Upper lobe of right lung (tissue), 1 donor: ENCODE results near the gene PMAIP1. TPM values are rescaled to one million over a fixed set of nuclear protein-coding genes. Genes with fewer than 3 reads are reported as not detected.

Experiments
- ATAC-seq: fragments of 200-7000 bp; cut with Tn5 transposase; one replicate; pipeline ENCODE4 v1.9.1; 2020; ENCODE audit warnings: mild to moderate bottlenecking, moderate library complexity
- DNase-seq: peaks from one replicate; pipeline ENCODE4 v3.0.0-alpha.2; 2020
- H3K27ac ChIP-seq: fragments of 200-600 bp; one replicate; pipeline ENCODE4 v1.8.0; 2022
- H3K27me3 ChIP-seq: fragments of 200-600 bp; one replicate; pipeline ENCODE4 v1.8.0; 2022; ENCODE audit warnings: mild to moderate bottlenecking
- H3K36me3 ChIP-seq: fragments of 200-600 bp; one replicate; pipeline ENCODE4 v1.8.0; 2022
- H3K4me1 ChIP-seq: fragments of 200-600 bp; one replicate; pipeline ENCODE4 v1.8.0; 2022
- H3K4me3 ChIP-seq: fragments of 200-600 bp; one replicate; pipeline ENCODE4 v1.8.0; 2022; ENCODE audit warnings: mild to moderate bottlenecking
- H3K9me3 ChIP-seq: fragments of 200-600 bp; one replicate; pipeline ENCODE4 v1.8.0; 2022
- intact Hi-C: fragments of 100-400 bp; cut with DNase I; formaldehyde crosslinking; loops from one replicate; pipeline ENCODE4 v1.11.0; 2022
- total RNA-seq: library from RNA; stranded (reverse); fragmentation: NEBNext Ultra II Directional; extraction: Animal tissue kit (Norgen Biotek cat#: 25700); gene quantifications from one replicate; pipeline ENCODE4 v1.2.1, GENCODE V29; 2021
- TF ChIP-seq, protein P1 (sequence below): fragments of 200-600 bp; IDR thresholded peaks from one replicate; pipeline ENCODE4 v1.8.0; 2022; ENCODE audit warnings: antibody characterized with exemption
- donor health status: DM: no; HTN: yes; CAD: no; lungs with severe emphysema.

PMAIP1 gene
- total RNA-seq, 1 donor from 2014 or later = 3.1 TPM

DNA sequence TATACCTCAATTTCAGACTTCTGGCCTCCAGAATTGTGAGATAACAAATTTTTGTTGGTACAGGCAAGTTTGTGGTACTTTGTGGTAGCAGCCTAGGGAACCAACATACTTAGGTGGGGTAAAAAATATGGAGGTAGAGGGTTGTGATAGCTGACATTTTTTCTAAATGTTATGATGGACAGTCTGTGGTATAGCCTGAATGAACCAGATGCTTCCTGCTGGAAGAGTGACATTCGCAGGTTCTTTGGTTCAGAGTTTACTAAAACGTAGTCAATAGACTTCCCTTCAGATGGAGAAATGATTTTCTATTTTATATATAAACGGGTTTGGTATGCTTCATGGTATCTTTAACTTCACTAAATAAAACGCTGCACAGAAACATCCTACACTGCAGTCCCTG lies 42.8 kb downstream of the PMAIP1 start:
- DNase-seq (no peak), ATAC-seq (no peak)
- Histone ChIP-seq H3K36me3 (no peaks in the 10 kb centered on the region), H3K4me1 (no peaks in the 10 kb centered on the region), H3K9me3 (no peaks in the 10 kb centered on the region), H3K27ac (no peak overlapping the region), H3K27me3 (no peaks in the 10 kb centered on the region), H3K4me3 (no peak overlapping the region)
- TF ChIP-seq, protein P1, sequence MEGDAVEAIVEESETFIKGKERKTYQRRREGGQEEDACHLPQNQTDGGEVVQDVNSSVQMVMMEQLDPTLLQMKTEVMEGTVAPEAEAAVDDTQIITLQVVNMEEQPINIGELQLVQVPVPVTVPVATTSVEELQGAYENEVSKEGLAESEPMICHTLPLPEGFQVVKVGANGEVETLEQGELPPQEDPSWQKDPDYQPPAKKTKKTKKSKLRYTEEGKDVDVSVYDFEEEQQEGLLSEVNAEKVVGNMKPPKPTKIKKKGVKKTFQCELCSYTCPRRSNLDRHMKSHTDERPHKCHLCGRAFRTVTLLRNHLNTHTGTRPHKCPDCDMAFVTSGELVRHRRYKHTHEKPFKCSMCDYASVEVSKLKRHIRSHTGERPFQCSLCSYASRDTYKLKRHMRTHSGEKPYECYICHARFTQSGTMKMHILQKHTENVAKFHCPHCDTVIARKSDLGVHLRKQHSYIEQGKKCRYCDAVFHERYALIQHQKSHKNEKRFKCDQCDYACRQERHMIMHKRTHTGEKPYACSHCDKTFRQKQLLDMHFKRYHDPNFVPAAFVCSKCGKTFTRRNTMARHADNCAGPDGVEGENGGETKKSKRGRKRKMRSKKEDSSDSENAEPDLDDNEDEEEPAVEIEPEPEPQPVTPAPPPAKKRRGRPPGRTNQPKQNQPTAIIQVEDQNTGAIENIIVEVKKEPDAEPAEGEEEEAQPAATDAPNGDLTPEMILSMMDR = no peak
- intact Hi-C loops = no loop called here

DNA sequence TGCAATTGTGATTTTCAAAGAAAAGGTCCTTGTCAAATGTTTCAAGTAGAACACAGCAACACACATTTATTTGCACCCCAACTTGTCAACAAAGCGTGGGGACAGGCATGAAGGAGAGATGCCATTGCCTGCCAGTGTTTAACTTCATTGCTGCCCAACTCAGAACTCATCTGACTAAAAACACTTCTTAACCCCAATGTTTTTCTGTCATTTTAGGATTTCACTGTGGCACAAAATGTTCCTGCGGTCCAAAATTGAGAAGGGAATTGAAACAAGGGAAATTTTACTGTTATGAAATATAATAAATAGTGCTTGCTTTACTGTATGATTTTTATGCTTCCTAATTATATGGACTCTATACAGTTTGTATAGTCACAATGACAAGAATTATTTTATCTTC lies 45.7 kb downstream of the PMAIP1 start:
- Histone ChIP-seq H3K27ac (no peak overlapping the region), H3K4me3 (no peak overlapping the region), H3K27me3 (no peaks in the 10 kb centered on the region), H3K36me3 (no peaks in the 10 kb centered on the region), H3K4me1 (no peaks in the 10 kb centered on the region), H3K9me3 (no peaks in the 10 kb centered on the region)
- TF ChIP-seq, protein P1 = no peak
- intact Hi-C loops = no loop called here
- ATAC-seq (no peak), DNase-seq (no peak)

DNA sequence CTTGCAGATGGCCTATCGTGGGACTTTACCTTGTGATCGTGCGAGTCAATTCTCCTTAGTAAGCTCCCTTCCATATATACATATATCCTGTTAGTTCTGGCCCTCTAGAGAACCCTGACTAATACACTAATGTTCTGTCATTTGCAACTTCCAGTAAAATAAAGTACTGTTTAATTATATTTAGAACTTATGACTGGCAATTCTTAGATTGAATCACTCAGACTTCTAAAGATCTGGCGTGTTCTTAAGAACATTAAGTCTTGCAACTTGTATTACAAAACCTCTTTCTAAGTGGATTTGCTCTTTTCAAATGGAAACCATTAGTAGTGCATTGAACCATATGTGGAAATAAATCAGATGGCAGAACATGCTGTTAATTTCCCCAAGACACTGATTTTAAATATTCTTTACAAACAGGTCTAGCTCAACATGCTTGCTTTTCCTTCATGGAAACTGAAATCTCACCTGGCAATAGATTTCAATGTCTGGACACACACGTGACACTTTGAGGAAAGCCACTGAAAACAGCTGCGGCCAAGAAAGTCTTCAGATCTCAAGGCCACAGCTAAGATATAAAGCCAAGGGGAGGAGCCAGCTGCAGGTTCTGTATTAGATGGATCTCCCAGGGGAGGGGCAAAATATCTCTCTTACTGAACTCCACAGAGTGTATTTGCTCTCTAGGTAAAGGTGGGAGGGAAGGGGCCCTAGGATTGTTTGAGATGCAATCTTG lies 50.6 kb downstream of the PMAIP1 start:
- Histone ChIP-seq H3K4me1 (no peaks in the 10 kb centered on the region), H3K9me3 (no peaks in the 10 kb centered on the region), H3K36me3 (no peaks in the 10 kb centered on the region), H3K27me3 (no peaks in the 10 kb centered on the region), H3K27ac (no peak overlapping the region), H3K4me3 (no peak overlapping the region)
- ATAC-seq = no peak
- TF ChIP-seq, protein P1 = no peak
- intact Hi-C loops = no loop called here
- DNase-seq = no peak

DNA sequence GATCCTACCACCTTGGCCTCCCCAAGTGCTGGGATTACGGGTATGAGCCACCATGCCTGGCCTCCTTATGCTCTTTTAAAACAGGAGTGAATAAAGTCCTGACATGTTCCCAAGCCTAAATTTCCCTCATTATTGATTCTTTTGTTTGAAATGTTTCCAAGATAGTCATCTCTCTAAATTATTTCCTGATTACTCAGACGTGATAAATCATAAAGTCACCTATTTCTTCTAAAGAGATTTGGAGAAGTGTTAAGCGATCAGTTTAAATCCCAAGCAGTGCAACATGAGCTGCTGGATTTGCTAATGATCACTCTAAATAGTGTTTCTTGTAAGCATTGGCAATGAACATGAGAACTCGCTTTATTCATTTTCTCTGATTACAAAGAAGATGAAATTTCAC lies 51.8 kb downstream of the PMAIP1 start:
- Histone ChIP-seq H3K4me3 (no peak overlapping the region), H3K36me3 (no peaks in the 10 kb centered on the region), H3K27me3 (no peaks in the 10 kb centered on the region), H3K27ac (no peak overlapping the region), H3K4me1 (no peaks in the 10 kb centered on the region), H3K9me3 (no peaks in the 10 kb centered on the region)
- TF ChIP-seq, protein P1 = no peak
- no peak for DNase-seq
- intact Hi-C loops = no loop called here
- ATAC-seq = no peak

DNA sequence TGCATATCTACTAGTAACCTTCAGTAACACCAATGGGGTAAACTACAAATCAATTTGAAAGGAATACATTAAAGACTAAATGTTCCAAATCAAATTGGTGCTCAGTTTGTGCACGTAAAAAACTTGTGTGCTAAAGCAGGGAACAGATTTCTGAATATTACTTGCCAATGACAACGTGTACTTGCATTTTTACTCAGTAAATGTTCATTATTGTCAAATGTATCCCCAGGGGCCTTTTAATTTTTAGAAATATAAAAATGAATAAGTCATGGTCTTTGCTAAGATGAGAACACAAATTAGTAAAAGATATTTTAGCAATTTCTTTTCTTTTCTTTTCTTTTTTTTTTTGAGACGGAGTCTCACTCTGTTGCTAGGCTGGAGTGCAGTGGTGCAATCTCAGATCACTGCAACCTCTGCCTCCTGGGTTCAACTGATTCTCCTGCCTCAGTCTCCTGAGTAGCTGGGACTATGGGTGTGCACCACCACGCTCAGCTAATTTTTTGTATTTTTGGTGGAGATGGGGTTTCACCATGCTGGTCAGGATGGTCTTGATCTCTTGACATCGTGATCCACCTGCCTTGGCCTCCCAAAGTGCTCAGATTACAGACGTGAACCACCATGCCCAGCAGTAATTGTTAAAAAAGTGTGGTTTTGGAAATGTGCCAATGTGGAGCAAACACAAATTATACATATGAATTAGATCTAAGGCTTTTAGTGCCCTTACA lies 52.6 kb downstream of the PMAIP1 start:
- no peaks in the 10 kb centered on the region for H3K36me3 ChIP-seq

More for the DNA sequence above, 52.6 kb downstream of the PMAIP1 start:
- TF ChIP-seq, protein P1 = no peak
- H3K27ac ChIP-seq = no peak overlapping the region
- DNase-seq = no peak
- no peak for ATAC-seq
- intact Hi-C loops = no loop called here
- no peak overlapping the region for H3K4me3 ChIP-seq
- H3K9me3 ChIP-seq = no peaks in the 10 kb centered on the region
- H3K27me3 ChIP-seq = no peaks in the 10 kb centered on the region
- H3K4me1 ChIP-seq = no peaks in the 10 kb centered on the region

Other genes with a start within 250 kb of the PMAIP1 start
- gene CCBE1, start 202.6 kb upstream of the PMAIP1 start, total RNA-seq = 27.8 TPM